ENCODE data around the gene NRIP1. TPM values are rescaled to one million over a fixed set of nuclear protein-coding genes. Genes with fewer than 3 reads are reported as not detected.

Gene NRIP1
- total and polyA plus RNA-seq, 7 donors, result 10.2 to 35.3 (median 26.3) TPM

- Histone ChIP-seq H3K27me3 (no peaks in the 10 kb centered on the region), H3K27ac (no peak overlapping the region), H3K4me1 (peaks cover 0 to 41% (median 22%) of the 10 kb centered on the region in 4 donors), H3K36me3 (no peaks in the 10 kb centered on the region), H3K4me3 (no peak overlapping the region), H3K9me3 (no peaks in the 10 kb centered on the region)
- TF ChIP-seq POLR2AphosphoS5 (IDR thresholded peaks at IDR 0.05) (no peak), EP300 (IDR thresholded peaks at IDR 0.05) (no peak), POLR2A (IDR thresholded peaks at IDR 0.05) (no peak), CTCF (IDR thresholded peaks at IDR 0.05) (no peak)
- 54 to 62% methylated on average over 2 of the region's 2 CpGs for WGBS, 2 donors
- intact Hi-C loops (cut with DNase I), result loop anchor here (10.0 kb wide), 1 partner anchor 950 kb away; no protein-coding TSS in a partner anchor
- DNase-seq, result no peak
Measured at GRCh38 chr21:14995226-14995625, 69.6 kb downstream of the NRIP1 start.

DNA sequence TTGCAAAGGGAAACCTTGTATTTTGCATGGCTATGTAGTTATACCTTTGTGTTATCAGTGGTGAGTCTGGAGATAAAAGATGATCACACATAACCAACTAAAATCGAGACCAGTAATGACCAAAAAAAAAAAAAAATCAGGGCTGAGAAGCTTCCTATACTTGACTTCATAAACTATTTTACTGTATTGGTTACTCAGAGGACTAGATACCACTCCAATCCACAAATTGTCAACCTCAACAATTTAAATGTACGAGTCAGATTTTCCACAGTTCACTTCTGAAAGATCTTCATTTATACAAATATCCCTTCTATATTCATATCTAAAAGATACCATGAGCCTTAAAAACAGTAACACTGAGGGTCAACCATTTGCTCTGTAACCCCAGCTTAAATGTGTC, 71.7 kb downstream of the NRIP1 start:
- Histone ChIP-seq H3K4me3 (no peak overlapping the region), H3K27me3 (no peaks in the 10 kb centered on the region), H3K4me1 (peaks cover 0 to 40% (median 28%) of the 10 kb centered on the region in 4 donors), H3K36me3 (no peaks in the 10 kb centered on the region), H3K9me3 (no peaks in the 10 kb centered on the region), H3K27ac (no peak overlapping the region)
- DNase-seq, result no peak
- TF ChIP-seq EP300 (IDR thresholded peaks at IDR 0.05) (no peak), POLR2AphosphoS5 (IDR thresholded peaks at IDR 0.05) (no peak), POLR2A (IDR thresholded peaks at IDR 0.05) (no peak), CTCF (IDR thresholded peaks at IDR 0.05) (no peak)
- intact Hi-C loops (cut with DNase I), result loop anchor here (10.0 kb wide), 1 partner anchor 948 kb away; no protein-coding TSS in a partner anchor
- WGBS, 2 donors, result 85 to 87% methylated on average over 2 of the region's 2 CpGs

DNA sequence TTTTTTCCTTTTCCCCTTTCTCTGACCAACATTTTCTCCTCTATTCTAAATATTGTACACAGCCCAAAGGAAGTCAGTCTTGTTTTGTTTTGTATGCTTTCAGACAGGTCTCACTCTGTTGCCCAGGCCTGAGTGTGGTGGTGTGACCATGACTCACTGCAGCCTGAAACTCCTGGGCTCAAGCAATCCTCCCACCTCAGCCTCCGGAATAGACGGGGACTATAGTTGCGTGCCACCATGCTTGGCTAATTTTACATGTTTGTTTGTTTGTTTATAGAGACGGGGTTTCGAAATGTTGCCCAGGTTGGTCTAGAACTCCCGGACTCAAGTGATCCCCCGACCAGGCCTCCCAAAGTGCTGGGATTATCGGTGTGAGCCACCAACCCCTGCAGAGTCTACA, 72.8 kb downstream of the NRIP1 start:
- WGBS, 2 donors, result 92 to 95% methylated on average over 8 of the region's 8 CpGs
- no peak overlapping the region for H3K4me3 ChIP-seq
- H3K27me3 ChIP-seq, result no peaks in the 10 kb centered on the region
- H3K9me3 ChIP-seq, result no peaks in the 10 kb centered on the region
- no peak overlapping the region for H3K27ac ChIP-seq
- peaks cover 0 to 37% (median 28%) of the 10 kb centered on the region in 4 donors for H3K4me1 ChIP-seq
- no peak for TF ChIP-seq CTCF (IDR thresholded peaks at IDR 0.05)
- no peak for TF ChIP-seq POLR2AphosphoS5 (IDR thresholded peaks at IDR 0.05)
- no peak for TF ChIP-seq EP300 (IDR thresholded peaks at IDR 0.05)
- TF ChIP-seq POLR2A (IDR thresholded peaks at IDR 0.05), result no peak
- intact Hi-C loops (cut with DNase I), result loop anchor here (10.0 kb wide), 1 partner anchor 947 kb away; no protein-coding TSS in a partner anchor
- H3K36me3 ChIP-seq, result no peaks in the 10 kb centered on the region
- DNase-seq, result no peak

- H3K4me1 ChIP-seq, result peaks cover 0 to 20% (median 15%) of the 10 kb centered on the region in 4 donors
- H3K9me3 ChIP-seq, result no peaks in the 10 kb centered on the region
- H3K27me3 ChIP-seq, result no peaks in the 10 kb centered on the region
- no peaks in the 10 kb centered on the region for H3K36me3 ChIP-seq
- no peak for DNase-seq
- WGBS, 2 donors, result 65 to 82% methylated on average over 2 of the region's 2 CpGs
- intact Hi-C loops (cut with DNase I), result no loop called here
- H3K4me3 ChIP-seq, result no peak overlapping the region
- TF ChIP-seq EP300 (IDR thresholded peaks at IDR 0.05), result no peak
- TF ChIP-seq POLR2A (IDR thresholded peaks at IDR 0.05), result no peak
- TF ChIP-seq POLR2AphosphoS5 (IDR thresholded peaks at IDR 0.05), result no peak
- no peak overlapping the region for H3K27ac ChIP-seq
Measured at GRCh38 chr21:14989359-14989758, 75.4 kb downstream of the NRIP1 start.

- no peaks in the 10 kb centered on the region for H3K27me3 ChIP-seq
- DNase-seq, result no peak
- intact Hi-C loops (cut with DNase I), result no loop called here
- no peaks in the 10 kb centered on the region for H3K36me3 ChIP-seq
- TF ChIP-seq POLR2AphosphoS5 (IDR thresholded peaks at IDR 0.05), result no peak
- no peak for TF ChIP-seq EP300 (IDR thresholded peaks at IDR 0.05)
- peaks cover 0 to 20% (median 15%) of the 10 kb centered on the region in 4 donors for H3K4me1 ChIP-seq
- no peak overlapping the region for H3K4me3 ChIP-seq
- WGBS, 2 donors, result 76 to 82% methylated on average over 3 of the region's 3 CpGs
- H3K27ac ChIP-seq, result no peak overlapping the region
- H3K9me3 ChIP-seq, result no peaks in the 10 kb centered on the region
Measured at GRCh38 chr21:14988760-14989159, 76.0 kb downstream of the NRIP1 start.
